BE2C (cell line): ENCODE measurements around the gene MAP4K5.

Experiments used
- DNase-seq: peaks from one replicate; pipeline ENCODE4 v3.0.0-alpha.2; 2020
- H3K27me3 ChIP-seq: fragments of 250-450 bp; sonication (Bioruptor Pico); 2 replicates; pipeline ENCODE4 v1.5.1; 2020; ENCODE audit warnings: mild to moderate bottlenecking
- H3K36me3 ChIP-seq: fragments of 250-450 bp; sonication (Bioruptor Pico); 2 replicates; pipeline ENCODE4 v1.5.1; 2020; ENCODE audit warnings: mild to moderate bottlenecking
- H3K4me1 ChIP-seq: fragments of 250-450 bp; sonication (Bioruptor Pico); 2 replicates; pipeline ENCODE4 v1.5.1; 2020
- H3K4me3 ChIP-seq: 2 replicates; pipeline ENCODE4 v1.5.1; 2011; ENCODE audit warnings: low read depth, low read length
- H3K9me3 ChIP-seq: fragments of 250-450 bp; sonication (Bioruptor Pico); 2 replicates; pipeline ENCODE4 v1.5.1; 2020
- TF ChIP-seq, protein P1 (sequence below): IDR thresholded peaks from 2 replicates; pipeline ENCODE4 v1.5.1; 2012; ENCODE audit warnings: mild to moderate bottlenecking, low read depth, low read length

MAP4K5 gene

GRCh38 chr14:50453869-50454268, 78.5 kb downstream of the MAP4K5 start:
- H3K4me3 ChIP-seq: no peak overlapping the region
- DNase-seq: no peak
- H3K9me3 ChIP-seq: no peaks in the 10 kb centered on the region
- no peaks in the 10 kb centered on the region for H3K4me1 ChIP-seq
- TF ChIP-seq, protein P1, sequence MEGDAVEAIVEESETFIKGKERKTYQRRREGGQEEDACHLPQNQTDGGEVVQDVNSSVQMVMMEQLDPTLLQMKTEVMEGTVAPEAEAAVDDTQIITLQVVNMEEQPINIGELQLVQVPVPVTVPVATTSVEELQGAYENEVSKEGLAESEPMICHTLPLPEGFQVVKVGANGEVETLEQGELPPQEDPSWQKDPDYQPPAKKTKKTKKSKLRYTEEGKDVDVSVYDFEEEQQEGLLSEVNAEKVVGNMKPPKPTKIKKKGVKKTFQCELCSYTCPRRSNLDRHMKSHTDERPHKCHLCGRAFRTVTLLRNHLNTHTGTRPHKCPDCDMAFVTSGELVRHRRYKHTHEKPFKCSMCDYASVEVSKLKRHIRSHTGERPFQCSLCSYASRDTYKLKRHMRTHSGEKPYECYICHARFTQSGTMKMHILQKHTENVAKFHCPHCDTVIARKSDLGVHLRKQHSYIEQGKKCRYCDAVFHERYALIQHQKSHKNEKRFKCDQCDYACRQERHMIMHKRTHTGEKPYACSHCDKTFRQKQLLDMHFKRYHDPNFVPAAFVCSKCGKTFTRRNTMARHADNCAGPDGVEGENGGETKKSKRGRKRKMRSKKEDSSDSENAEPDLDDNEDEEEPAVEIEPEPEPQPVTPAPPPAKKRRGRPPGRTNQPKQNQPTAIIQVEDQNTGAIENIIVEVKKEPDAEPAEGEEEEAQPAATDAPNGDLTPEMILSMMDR: no peak
- peaks cover 46% of the 10 kb centered on the region for H3K36me3 ChIP-seq
- H3K27me3 ChIP-seq: no peaks in the 10 kb centered on the region

- no peak overlapping the region for H3K4me3 ChIP-seq
- H3K9me3 ChIP-seq: no peaks in the 10 kb centered on the region
- TF ChIP-seq, protein P1: no peak
- no peaks in the 10 kb centered on the region for H3K27me3 ChIP-seq
- H3K4me1 ChIP-seq: no peaks in the 10 kb centered on the region
- no peak for DNase-seq
- H3K36me3 ChIP-seq: peaks cover 49% of the 10 kb centered on the region
Measured at GRCh38 chr14:50452979-50453705, 79.2 kb downstream of the MAP4K5 start.

DNA sequence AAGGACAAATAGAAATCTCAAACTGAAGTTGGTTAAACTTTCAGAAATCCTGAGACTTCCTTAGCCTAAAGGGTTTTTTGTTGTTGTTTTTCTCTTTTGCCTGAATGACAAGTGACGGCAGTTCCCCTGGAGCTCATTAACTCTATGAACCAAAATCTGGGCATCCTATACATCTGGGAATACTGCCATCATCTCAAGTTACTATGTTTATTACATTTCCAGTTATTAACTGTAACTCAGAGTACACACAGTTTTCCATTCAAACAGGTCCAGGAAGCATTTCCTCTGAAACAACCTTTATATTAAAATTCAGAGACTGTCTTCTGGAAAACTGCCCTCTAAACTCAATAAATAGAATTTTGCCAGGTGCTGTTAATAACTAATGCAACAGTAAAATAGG, 80.1 kb downstream of the MAP4K5 start:
- no peaks in the 10 kb centered on the region for H3K27me3 ChIP-seq
- H3K9me3 ChIP-seq: no peaks in the 10 kb centered on the region
- no peak for DNase-seq
- TF ChIP-seq, protein P1: no peak
- no peak overlapping the region for H3K4me3 ChIP-seq
- no peaks in the 10 kb centered on the region for H3K4me1 ChIP-seq
- peaks cover 42% of the 10 kb centered on the region for H3K36me3 ChIP-seq

DNA sequence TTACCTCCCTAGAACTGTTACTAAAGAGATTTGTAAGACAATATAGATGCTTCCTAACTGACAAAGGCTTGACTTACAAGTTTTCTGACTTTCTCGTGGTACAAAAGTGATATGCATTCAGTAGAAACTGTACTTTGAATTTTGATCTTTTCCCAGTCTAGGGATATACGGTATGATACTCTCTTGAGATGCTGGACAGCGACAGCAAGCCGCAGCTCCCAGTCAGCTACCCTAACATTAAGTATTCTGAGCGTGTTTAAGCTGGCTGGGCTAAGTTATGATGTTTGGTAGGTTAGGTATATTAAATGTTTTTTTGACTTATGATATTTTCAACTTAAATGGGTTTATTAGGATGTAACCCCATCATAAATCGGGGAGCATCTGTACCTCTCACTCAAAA, 80.5 kb downstream of the MAP4K5 start:
- H3K36me3 ChIP-seq: peaks cover 39% of the 10 kb centered on the region
- no peak overlapping the region for H3K4me3 ChIP-seq
- H3K9me3 ChIP-seq: no peaks in the 10 kb centered on the region
- H3K27me3 ChIP-seq: no peaks in the 10 kb centered on the region
- no peaks in the 10 kb centered on the region for H3K4me1 ChIP-seq
- TF ChIP-seq, protein P1: no peak
- no peak for DNase-seq

GRCh38 chr14:50447461-50447860, 84.9 kb downstream of the MAP4K5 start:
- Histone ChIP-seq H3K27me3 (no peaks in the 10 kb centered on the region), H3K36me3 (peaks cover 52% of the 10 kb centered on the region), H3K4me3 (no peak overlapping the region), H3K4me1 (no peaks in the 10 kb centered on the region), H3K9me3 (no peaks in the 10 kb centered on the region)
- TF ChIP-seq, protein P1: no peak
- no peak for DNase-seq

DNA sequence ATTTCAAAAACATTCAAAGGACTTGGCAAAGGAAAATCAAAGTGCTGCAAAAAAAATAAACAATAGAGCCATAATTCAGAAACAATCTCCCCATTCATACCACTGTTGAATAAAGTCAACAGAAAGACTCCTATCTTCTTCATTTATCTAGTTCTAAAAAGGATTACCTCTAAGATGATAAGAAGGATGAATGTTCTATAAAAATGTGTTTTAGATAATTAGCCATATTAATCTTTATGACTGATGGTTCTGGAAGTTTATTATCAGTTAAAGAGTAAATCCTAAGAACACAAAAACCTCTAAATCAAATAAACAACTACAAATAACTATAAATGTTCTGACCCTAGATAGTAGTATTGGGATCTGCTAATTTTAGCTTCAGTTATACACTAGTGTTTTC, 97.8 kb downstream of the MAP4K5 start:
- no peaks in the 10 kb centered on the region for H3K4me1 ChIP-seq
- no peak overlapping the region for H3K4me3 ChIP-seq
- no peak for DNase-seq
- no peaks in the 10 kb centered on the region for H3K9me3 ChIP-seq
- TF ChIP-seq, protein P1: no peak
- H3K36me3 ChIP-seq: peaks cover 55% of the 10 kb centered on the region
- no peaks in the 10 kb centered on the region for H3K27me3 ChIP-seq
